DMS53 treated with DMSO at 0.1 percent for 48 hours (cell line): ENCODE results near the gene GPR101.
"Not testable (repeated sequence)": the region's sequence is repeated elsewhere in the genome, so short reads cannot be mapped to it uniquely, and the experiment has no call there.

ENCODE experiments used
- DNase-seq: peaks from one replicate; lab custom pipeline; 2025; ENCODE audit not compliant: unreplicated experiment; lab: John Stamatoyannopoulos, UW

Gene GPR101

DNA sequence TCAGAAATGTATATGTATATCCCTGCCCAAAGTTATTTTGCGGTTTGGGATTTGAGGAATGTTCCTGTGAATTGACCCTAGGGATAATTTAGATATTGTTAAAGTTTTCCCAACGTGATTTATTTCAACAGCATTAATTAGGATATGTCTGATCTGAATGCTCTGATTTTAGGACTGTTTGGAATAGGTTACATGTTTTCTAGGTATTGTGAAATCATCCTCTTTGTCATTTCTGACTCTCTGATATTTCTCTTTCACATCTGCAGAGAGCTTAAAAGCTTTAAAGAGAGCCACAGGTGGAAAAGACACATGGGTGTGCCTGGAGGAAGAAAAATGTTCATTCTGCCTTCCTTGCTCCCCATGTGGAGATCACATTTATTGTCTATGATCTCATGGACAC lies 5.1 kb downstream of the GPR101 start:
- no peak for DNase-seq

DNA sequence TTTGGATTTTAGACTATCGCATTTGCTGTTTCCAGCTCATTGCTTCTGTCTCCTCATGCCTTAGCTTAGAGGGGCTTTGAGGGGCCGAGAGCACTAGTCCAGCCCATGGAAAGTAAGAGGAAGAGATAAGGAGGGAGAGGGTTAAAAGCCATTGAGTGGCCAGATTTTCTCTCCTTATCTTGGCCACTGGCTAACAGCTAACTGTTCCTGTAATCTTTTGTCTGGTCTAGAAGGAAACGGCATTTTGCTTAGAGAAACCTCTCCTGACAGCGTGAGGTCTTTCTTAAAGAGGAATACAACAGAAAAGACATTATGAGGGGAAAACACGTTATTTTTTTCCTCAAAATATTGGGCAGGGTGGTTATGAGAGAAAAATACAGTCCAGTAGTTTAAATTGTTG lies 7.9 kb downstream of the GPR101 start:
- no peak for DNase-seq

DNA sequence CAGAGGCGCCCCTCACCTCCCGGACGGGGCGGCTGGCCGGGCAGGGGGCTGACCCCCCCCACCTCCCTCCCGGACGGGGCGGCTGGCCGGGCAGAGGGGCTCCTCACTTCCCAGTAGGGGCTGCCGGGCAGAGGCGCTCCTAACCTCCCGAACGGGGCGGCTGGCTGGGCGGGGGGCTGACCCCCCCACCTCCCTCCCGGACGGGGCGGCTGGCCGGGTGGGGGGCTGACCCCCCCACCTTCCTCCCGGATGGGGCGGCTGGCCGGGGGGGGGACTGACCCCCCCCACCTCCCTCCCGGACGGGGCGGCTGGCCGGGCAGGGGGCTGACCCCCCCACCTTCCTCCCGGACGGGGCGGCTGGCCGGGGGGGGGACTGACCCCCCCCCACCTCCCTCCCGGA lies 33.6 kb downstream of the GPR101 start:
- not testable (repeated sequence) for DNase-seq

DNA sequence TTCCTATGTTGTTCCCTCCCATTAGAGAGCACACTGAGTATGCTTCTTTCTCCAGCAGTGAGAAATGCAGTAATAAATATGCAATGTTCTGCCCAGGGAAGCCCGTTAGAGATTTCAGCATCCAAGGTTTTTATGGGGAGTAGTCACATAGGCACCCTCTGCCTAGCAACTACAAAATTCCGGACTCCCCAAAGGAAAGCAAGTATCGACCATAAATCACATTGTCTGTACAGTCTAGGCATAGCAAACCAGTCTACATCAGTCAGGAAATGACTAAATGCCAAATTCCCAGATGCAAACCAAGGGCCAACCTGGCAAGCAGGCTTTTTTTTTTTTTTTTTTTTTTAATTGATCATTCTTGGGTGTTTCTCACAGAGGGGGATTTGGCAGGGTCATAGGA lies 34.8 kb downstream of the GPR101 start:
- DNase-seq: no peak
